KMS-11 (cell line): ENCODE results near the gene TOP3B.

Experiments used
- H2AFZ ChIP-seq: fragments of 200-600 bp; sonication (generic); 2 replicates; pipeline ENCODE4 v1.6.1; 2016; ENCODE audit warnings: antibody characterized with exemption, mixed run types, low read depth
- H3K27ac ChIP-seq: fragments of 200-600 bp; sonication (generic); 2 replicates; pipeline ENCODE4 v1.6.1; 2016; ENCODE audit warnings: mild to moderate bottlenecking, mixed run types
- H3K27me3 ChIP-seq: fragments of 200-600 bp; sonication (generic); 2 replicates; pipeline ENCODE4 v1.6.1; 2017; ENCODE audit warnings: mild to moderate bottlenecking, low read depth, mixed run types, moderate library complexity; ENCODE audit not compliant: insufficient read depth
- H3K36me3 ChIP-seq: fragments of 200-600 bp; sonication (generic); 2 replicates; pipeline ENCODE4 v1.6.1; 2017; ENCODE audit warnings: mild to moderate bottlenecking, mixed run types; ENCODE audit not compliant: insufficient read depth
- H3K4me1 ChIP-seq: fragments of 200-600 bp; sonication (generic); 2 replicates; pipeline ENCODE4 v1.6.1; 2016; ENCODE audit warnings: mild to moderate bottlenecking, low read depth, mixed run types; ENCODE audit not compliant: poor library complexity, severe bottlenecking
- H3K4me2 ChIP-seq: fragments of 200-600 bp; sonication (generic); 2 replicates; pipeline ENCODE4 v1.7.0; 2016; ENCODE audit warnings: mild to moderate bottlenecking, mixed run types
- H3K4me3 ChIP-seq: fragments of 200-600 bp; sonication (generic); IDR thresholded peaks from 2 replicates; pipeline ENCODE4 v1.6.1; 2017; ENCODE audit warnings: low read depth, low read length, mixed read lengths; ENCODE audit not compliant: insufficient read depth
- H3K79me2 ChIP-seq: fragments of 200-600 bp; sonication (generic); 2 replicates; pipeline ENCODE4 v1.6.1; 2016; ENCODE audit warnings: low read depth, mixed run types; ENCODE audit not compliant: insufficient read depth
- H3K9ac ChIP-seq: fragments of 200-600 bp; sonication (generic); 2 replicates; pipeline ENCODE4 v1.6.1; 2016; ENCODE audit warnings: mild to moderate bottlenecking, mixed run types
- H4K20me1 ChIP-seq: fragments of 200-600 bp; sonication (generic); 2 replicates; pipeline ENCODE4 v1.6.1; 2016; ENCODE audit warnings: mild to moderate bottlenecking, mixed run types; ENCODE audit not compliant: insufficient read depth
- TF ChIP-seq, protein P1 (sequence below): fragments of 200-600 bp; sonication (generic); conservative IDR thresholded peaks from 2 replicates; pipeline ENCODE4 v1.6.1; 2017; ENCODE audit warnings: low read depth, mild to moderate bottlenecking, antibody characterized with exemption, low read length, moderate library complexity, mixed read lengths

The TOP3B gene

DNA sequence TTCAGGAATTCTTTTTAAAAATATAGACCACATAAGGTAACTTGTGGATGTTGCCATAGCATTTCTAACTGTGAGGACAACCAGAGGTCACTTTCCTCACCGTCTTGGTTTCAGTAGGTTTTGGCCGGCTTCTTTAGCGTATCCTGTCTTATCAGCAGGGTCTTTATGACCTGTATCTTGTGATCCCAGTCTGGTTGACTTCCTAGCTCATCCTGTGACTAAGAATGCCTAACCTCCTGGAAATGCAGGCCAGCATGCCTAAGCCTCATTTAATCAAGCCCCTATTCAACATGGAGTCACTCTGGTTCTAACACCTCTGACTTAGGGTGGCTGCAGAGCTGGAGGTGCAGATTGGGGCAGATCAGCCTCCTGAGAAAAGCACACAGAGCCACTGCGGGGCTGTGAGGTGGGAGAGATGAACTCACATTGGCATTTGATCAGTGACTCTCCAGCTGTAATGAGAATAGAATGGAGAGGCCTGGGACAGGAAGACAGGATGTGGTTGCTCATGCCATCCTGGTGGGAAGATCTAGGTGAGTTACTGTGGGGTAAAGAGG is 41.1 kb upstream of the TOP3B start:
- H3K4me1 ChIP-seq, result no peaks in the 10 kb centered on the region
- H3K4me2 ChIP-seq, result no peak overlapping the region
- H3K4me3 ChIP-seq, result no peak overlapping the region
- no peaks in the 10 kb centered on the region for H3K79me2 ChIP-seq
- no peak overlapping the region for H3K27ac ChIP-seq
- TF ChIP-seq, protein P1, sequence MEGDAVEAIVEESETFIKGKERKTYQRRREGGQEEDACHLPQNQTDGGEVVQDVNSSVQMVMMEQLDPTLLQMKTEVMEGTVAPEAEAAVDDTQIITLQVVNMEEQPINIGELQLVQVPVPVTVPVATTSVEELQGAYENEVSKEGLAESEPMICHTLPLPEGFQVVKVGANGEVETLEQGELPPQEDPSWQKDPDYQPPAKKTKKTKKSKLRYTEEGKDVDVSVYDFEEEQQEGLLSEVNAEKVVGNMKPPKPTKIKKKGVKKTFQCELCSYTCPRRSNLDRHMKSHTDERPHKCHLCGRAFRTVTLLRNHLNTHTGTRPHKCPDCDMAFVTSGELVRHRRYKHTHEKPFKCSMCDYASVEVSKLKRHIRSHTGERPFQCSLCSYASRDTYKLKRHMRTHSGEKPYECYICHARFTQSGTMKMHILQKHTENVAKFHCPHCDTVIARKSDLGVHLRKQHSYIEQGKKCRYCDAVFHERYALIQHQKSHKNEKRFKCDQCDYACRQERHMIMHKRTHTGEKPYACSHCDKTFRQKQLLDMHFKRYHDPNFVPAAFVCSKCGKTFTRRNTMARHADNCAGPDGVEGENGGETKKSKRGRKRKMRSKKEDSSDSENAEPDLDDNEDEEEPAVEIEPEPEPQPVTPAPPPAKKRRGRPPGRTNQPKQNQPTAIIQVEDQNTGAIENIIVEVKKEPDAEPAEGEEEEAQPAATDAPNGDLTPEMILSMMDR, result no peak
- no peaks in the 10 kb centered on the region for H3K36me3 ChIP-seq
- H2AFZ ChIP-seq, result no peak overlapping the region
- H4K20me1 ChIP-seq, result no peaks in the 10 kb centered on the region
- H3K9ac ChIP-seq, result no peak overlapping the region
- H3K27me3 ChIP-seq, result no peaks in the 10 kb centered on the region

DNA sequence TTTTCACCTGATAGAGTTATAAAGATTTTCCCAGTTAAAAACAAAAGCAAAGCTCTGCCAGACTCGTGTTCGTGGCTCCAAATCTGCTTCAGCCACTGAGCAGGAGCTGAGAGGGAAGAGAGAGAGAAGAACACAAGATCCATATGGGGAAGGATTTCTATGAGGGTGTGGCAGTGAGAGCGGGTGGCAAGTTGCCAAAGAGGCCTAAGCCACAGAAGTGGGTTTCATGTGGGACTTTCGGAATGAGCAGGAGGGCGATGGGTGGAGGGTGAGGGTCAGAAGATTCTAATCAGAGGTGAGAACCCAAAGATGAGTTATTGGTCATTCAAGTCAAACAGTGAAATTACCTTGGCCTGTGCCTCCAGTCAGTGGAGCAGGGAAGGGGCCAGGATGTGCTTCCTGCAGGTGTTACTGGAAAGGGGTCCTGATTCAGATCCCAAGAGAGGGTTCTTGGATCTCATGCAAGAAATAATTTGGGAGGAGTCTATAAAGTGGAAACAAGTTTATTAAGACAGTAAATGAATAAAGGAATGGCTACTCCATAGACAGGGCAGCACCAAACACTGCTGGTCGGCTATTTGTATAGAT is 40.5 kb upstream of the TOP3B start:
- Histone ChIP-seq H3K27ac (no peak overlapping the region), H3K36me3 (no peaks in the 10 kb centered on the region), H4K20me1 (no peaks in the 10 kb centered on the region), H3K4me3 (no peak overlapping the region), H3K79me2 (no peaks in the 10 kb centered on the region), H3K27me3 (no peaks in the 10 kb centered on the region), H2AFZ (no peak overlapping the region), H3K4me1 (no peaks in the 10 kb centered on the region), H3K4me2 (no peak overlapping the region), H3K9ac (no peak overlapping the region)
- TF ChIP-seq, protein P1, result no peak

DNA sequence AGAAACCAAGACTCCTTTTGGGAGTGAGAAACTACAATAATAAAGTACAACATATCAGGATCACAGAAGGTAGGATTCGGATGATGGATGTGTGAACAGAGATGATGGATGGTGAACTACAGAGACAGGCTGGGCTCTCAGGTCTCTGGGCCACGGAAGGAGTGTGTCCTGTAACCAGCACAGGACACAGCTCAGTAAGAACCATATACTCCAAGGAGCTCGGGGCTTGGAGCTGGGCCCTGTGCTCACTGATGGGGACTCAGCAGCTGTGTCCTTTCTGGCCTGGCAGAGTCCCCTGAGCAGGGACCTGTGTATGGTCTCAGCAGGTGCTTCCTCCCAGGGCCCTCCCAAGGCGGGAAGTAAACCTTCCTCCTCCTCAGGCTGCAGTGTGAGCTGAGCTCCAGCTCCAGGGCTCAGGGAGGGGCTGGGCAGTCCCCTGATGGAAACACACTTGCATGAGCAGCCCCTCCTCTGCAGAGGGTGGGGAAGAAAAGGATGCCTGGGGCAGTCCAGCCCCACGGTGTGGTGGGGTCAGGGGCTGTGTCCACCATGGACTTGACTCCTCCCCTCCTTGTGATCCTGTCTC is 39.8 kb upstream of the TOP3B start:
- H3K9ac ChIP-seq, result no peak overlapping the region
- H3K36me3 ChIP-seq, result no peaks in the 10 kb centered on the region
- no peak overlapping the region for H3K4me3 ChIP-seq
- H3K4me2 ChIP-seq, result no peak overlapping the region
- H3K4me1 ChIP-seq, result no peaks in the 10 kb centered on the region
- H4K20me1 ChIP-seq, result no peaks in the 10 kb centered on the region
- H3K79me2 ChIP-seq, result no peaks in the 10 kb centered on the region
- no peaks in the 10 kb centered on the region for H3K27me3 ChIP-seq
- TF ChIP-seq, protein P1, result no peak
- no peak overlapping the region for H2AFZ ChIP-seq
- H3K27ac ChIP-seq, result no peak overlapping the region

DNA sequence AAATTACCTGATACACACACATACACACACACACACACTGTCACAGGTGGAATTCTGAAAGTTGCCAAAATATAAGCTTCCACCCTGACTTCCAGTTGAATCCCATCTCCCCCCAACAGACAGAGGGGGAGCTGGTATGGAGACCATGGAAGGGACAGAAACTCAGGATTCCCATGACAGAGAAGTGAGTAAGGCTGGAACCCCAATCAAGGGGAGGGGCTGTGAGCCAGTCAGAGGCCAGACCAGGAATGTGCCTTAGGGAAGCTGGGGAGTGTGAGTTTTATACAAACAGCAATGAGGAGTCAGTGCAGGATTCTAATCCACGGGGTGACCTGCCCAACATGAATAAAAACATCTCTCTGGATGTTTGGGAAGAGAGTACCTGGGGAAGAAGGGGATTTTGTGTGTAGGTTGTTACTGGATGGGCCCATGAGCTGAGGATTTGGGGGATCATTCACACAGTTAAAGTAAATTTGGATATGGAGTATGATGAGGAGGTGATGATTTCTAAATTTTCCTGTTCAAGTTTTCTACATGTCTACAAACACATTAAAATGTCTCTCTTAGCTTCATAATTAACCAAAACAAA is 38.7 kb upstream of the TOP3B start:
- Histone ChIP-seq H4K20me1 (no peaks in the 10 kb centered on the region), H3K4me2 (no peak overlapping the region), H3K27me3 (no peaks in the 10 kb centered on the region), H3K9ac (no peak overlapping the region), H3K4me3 (no peak overlapping the region), H3K27ac (no peak overlapping the region), H3K36me3 (no peaks in the 10 kb centered on the region), H3K79me2 (no peaks in the 10 kb centered on the region), H3K4me1 (no peaks in the 10 kb centered on the region), H2AFZ (no peak overlapping the region)
- TF ChIP-seq, protein P1, result no peak
